Esophagus squamous epithelium (tissue), 4 donors: ENCODE data around the gene PKN1.

Experiments used
- POLR2A ChIP-seq, 4 donors: fragments of 450-650 bp; IDR thresholded peaks; one replicate each; pipeline ENCODE4 v1.6.1; 2017; ENCODE audit warnings: antibody characterized with exemption in 4 of 4, mild to moderate bottlenecking in 4 of 4, moderate library complexity in 3 of 4
- TF ChIP-seq, protein P1 (sequence below), 6 experiments: fragments of 450-650 bp in 4 of 6; fragments of 200-600 bp in 2 of 6; sonication (generic) in 2 of 6; IDR thresholded peaks; one replicate each; pipeline ENCODE4 v1.5.1; 2016 to 2019; ENCODE audit warnings: antibody characterized with exemption in 6 of 6, mild to moderate bottlenecking in 4 of 6, moderate library complexity in 4 of 6

DNA sequence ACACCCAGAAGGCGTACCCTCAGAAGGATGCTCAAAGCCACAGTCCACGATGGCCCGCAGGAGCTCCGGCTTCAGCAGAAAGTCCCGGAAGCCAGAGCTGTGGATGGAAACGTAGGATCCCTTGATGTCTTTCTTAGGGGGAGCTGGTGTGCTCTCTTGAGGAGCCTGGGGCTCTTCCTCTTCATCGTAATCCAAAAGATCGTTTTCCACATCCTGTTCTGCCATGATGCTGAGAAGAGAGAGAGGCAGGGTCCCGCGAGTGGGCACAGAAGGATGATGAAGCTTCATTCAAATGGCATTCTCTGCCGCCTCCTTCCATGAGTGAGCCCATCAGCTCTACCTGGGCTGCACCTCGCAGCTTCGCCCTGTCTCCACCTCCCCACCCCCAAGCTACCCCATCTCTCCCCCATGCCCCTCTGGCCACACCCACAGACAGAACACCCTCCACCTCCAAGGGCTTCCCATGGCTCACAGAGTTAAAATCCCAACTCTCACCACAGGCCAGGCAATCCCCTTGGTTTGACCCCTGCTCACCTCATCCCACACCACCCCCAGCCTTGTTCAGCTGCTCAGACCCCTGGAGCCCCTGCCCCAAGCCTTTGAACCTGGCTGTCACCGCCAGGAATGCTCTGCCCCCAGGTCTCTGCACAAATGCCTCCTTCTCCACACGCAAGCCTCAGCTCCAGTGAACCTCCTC, 20.0 kb upstream of the PKN1 start:
- TF ChIP-seq POLR2A (IDR thresholded peaks at IDR 0.05), result no peak
- TF ChIP-seq, protein P1, sequence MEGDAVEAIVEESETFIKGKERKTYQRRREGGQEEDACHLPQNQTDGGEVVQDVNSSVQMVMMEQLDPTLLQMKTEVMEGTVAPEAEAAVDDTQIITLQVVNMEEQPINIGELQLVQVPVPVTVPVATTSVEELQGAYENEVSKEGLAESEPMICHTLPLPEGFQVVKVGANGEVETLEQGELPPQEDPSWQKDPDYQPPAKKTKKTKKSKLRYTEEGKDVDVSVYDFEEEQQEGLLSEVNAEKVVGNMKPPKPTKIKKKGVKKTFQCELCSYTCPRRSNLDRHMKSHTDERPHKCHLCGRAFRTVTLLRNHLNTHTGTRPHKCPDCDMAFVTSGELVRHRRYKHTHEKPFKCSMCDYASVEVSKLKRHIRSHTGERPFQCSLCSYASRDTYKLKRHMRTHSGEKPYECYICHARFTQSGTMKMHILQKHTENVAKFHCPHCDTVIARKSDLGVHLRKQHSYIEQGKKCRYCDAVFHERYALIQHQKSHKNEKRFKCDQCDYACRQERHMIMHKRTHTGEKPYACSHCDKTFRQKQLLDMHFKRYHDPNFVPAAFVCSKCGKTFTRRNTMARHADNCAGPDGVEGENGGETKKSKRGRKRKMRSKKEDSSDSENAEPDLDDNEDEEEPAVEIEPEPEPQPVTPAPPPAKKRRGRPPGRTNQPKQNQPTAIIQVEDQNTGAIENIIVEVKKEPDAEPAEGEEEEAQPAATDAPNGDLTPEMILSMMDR (IDR thresholded peaks at IDR 0.05), result no peak
